Stimulated activated CD4-positive, alpha-beta T cell treated with anti-CD3 and anti-CD28 coated beads, Interleukin-12 subunit alpha, Interleukin-12 subunit beta, amount 100 ng/mL, for 24 hours (primary cell): Measurements from ENCODE around the gene TMIE.

ENCODE experiments used
- DNase-seq, 2 experiments: peaks; one replicate each; pipeline ENCODE4 v3.0.0-alpha.2; 2020; ENCODE audit warnings: low read depth in 2 of 2

TMIE gene

GRCh38 chr3:46669191-46669999 lies 31.8 kb upstream of the TMIE start:
- DNase-seq, result no peak

DNA sequence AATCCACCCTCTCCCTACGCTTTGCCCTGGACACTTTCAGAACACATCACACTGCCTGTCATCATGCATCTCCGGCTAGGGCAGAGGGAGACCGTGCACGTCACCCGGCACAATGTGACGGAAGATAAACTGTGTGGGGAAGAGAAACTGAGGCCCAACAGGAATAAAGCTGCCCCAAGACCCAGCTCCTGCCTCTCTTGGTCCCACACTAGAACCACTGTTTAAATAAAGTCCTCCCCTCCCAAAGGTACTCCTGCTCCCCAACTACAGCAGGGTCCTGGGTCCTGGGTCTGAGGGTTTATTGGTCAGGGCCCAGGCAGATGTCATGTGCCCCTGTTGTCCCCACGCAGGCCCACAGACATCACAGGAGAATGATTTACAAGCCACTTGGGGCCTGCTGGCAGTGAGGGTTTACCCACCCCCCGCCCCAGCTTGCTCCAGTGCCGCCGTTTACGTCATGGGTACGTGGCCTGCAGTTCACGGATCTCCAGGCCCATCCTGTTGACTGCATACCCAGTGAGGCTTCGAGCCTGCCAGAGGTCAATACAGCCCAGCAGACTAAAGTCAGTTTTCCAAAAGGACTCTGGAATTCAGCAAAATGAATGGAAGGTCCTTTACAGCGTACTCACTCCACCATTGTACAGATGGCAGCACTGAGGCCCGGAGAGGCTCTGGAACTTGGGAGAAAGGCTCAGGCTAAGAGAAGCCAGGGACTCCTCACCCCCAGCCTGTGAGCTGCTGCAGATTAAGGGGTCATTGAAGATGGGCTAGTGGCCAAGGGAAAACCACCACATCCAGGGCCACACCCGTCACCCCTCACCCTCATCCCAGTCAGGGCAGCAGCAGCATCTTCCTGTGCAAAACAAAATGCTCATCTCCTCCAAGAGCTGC lies 30.9 kb upstream of the TMIE start:
- no peak for DNase-seq

DNA sequence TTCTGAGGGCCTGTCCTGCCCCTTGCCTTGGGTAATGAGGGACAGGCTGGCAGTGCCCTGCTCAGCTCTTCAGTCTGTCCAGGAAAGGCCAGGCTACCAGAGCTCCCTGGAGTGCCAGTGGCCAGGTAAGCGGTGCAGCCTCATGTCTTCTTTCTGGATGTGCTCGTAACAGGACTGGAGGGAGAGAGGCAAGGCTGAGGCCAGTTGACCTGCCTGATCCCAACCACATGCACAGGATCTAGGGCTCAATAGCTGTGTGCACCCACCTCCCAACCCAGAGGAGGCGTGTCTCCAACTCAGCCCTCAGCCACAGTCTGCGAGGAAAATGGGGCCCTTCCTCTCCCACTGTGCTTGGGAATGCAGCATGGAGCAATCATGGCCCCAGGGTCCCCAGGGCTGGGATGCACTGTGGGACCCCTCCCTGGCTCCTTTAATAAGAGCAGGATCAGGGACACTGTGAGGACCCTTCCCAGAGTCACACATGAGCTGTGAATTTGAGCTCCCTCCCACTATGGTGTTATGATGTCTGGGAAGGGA lies 30.2 kb upstream of the TMIE start:
- no peak for DNase-seq

DNA sequence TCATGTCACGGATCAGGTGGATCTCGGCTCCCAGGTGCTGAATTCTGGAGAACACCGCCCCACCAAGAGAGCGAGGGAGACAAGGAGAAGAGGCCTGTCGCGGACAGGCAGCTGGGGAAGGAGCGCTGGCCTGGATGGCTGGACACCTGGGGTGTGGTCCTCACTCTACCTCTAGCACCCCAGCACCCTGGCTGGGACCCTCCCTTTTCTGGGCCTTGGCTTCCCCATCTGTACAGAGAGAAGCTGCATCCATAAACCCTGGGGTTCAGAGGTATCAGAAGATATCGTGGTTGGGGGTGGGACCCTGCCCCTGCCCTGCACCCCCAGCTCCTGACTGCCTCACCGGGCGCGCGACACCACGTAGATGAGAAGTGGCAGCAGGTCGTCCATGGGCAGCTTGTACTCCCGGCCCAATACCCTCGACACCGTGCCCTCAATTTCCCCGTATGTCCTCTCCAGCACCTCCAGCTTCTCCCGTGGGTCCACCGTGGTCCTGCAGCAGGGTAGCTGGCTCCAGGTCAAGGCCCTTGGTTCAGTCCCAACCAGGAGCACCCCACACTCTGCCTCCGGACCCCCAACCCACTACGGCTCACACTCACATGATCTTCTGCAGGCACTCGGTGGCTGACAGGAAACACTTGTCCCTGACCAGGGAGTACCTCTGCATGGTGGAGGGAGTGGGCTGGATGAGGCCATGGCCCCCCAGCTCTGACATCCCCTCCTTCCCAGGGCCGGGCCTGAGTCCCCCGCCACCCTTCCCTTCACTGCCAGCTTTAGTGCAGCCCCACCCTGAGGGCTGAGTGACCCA lies 29.4 kb upstream of the TMIE start:
- no peak for DNase-seq

GRCh38 chr3:46672349-46672695 lies 28.9 kb upstream of the TMIE start:
- DNase-seq, result no peak

DNA sequence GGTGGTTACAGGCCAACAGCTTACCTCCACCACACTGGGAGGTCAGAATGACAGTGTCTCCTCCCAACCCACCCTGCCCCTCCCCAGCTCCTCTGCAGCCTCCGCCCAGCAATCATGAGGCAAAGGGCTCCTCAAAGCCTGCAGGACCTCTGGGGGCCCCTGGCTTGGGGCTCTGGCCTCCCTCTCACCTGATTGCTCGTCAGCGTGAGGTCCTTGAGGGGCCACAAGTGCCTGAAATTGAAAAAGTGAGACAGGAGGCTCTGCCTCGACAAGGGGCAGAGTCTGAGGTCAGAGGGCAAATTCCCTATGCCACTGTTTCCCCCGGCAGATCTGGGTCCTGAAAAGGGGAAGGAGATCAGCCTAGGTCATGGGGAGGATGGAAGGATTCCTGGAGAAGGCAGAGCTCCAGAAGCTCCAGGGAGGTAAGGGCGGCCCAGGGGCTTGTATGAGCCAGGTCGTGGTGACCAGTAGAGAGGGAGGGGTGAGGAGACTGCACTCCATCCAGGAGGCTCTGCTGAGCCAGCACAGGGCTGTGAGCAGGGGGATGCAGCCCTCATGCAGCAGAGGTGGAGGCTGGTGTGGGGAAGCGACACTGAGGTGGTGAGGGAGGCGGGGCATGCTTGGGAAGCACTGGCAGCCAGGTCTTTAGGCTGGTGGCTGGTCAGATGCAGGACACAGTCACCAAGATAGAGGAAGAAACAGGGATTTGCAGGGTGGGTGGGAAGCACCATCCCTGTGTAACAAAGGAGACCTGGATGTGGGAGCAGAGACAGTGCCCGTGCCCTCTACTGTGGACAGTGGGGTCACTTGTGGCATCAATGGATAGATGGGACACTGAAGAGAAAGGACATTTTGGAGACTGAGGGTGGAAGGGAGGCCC lies 27.8 kb upstream of the TMIE start:
- no peak for DNase-seq

DNA sequence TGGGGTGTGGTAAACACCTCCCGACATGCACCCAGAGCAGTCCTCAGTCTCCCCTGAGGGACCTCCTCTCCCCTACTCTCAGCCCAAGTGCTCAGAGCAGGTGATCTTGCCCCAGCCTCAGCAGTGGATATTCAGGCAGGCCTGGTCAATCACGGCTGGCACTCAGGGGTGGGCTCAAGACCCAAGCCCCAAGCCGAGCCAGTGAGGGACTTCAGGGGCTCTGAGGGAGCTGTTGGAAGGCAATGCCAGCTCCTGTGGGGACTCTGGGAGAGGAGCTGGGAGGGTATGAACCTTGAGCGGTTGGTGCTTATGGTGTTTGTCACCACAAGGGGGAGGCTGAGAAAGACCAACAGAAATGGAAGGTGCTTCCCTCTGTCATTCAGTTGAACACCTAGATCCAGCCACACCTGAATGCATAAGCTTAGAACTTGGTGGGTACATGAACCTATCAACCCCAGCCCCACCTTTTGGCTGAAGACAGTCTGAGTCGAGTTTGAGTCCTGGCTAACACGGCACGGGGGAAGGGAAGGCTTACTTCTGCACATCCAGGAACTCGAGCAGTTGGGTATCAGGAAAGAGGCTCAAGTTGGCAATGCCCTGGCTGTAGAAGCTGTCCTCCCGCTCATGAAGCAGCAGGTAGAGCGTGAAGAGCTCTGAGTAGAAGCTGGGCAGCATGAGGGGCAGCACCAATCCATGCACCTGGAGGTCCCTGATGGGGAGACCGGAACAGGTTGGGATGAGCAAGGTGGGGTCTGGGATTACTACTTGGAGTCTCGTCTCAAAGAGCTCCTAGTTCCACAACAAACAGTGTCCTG lies 27.0 kb upstream of the TMIE start:
- no peak for DNase-seq

GRCh38 chr3:46675426-46675825 lies 25.8 kb upstream of the TMIE start:
- no peak for DNase-seq

GRCh38 chr3:46675843-46676567 lies 25.2 kb upstream of the TMIE start:
- DNase-seq, result no peak

GRCh38 chr3:46676601-46677410 lies 24.4 kb upstream of the TMIE start:
- DNase-seq, result no peak

- DNase-seq, result no peak
Observed at GRCh38 chr3:46677411-46677726, 23.8 kb upstream of the TMIE start.

DNA sequence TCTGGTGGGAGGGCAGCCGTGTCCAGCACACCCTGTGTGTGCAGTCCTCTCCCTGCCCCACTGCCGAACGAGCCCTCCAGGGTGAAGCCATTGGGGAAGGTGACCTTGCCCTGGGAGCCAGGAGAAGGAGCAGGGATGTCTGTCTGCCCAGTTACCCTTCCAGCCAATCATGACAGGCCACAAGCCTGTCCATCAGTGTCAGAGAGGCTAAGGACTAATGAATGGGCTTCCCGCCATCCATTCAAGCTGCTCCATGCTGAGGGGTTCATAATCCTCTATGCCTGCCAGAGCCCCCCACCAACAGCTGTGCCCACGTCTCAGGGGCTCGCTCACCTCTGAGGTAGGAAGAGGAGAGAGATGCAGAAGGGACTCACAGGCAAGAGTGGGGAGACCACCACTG lies 22.9 kb upstream of the TMIE start:
- no peak for DNase-seq

DNA sequence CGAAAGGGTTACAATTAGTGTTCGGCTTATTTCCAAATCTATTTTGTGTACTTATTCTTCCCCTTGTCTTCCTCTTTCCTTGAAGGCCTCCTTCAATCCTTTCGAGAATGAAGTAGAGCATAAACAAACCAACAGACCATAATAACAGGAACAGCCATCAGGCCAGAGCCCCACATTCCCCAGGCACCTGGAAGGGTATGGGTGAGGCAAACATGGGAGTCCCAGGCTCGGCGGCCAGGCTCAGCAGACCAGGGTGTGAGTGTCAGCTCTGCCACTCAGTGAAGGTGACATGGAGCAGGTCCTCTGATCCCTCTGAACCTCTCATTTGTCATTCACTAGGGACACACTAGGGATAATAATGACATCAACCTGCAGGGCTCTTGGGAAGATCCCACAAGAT lies 21.5 kb upstream of the TMIE start:
- no peak for DNase-seq

- no peak for DNase-seq
Observed at GRCh38 chr3:46680298-46680826, 20.8 kb upstream of the TMIE start.

GRCh38 chr3:46681387-46681786 lies 19.8 kb upstream of the TMIE start:
- DNase-seq, result no peak

- DNase-seq, result no peak
Observed at GRCh38 chr3:46681856-46682540, 19.2 kb upstream of the TMIE start.

DNA sequence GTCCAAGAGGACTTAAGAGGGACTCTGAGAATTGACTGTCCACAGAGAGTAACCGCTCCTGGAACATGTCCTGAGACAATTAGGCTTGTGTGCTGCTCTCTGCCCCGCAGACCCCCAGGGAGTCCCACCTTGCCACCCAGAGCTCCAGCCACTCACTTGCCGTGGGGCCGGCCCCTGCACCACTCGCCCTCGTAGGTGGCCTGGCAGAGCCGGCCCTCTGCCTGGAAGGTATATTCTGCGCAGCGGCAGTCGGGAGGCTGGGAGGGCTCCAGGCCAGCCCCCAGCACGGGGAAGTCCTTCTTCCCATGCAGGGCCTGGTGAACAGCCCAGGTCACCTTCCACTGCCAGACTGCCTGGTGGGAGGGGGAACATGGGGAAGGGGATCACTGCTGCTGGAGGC lies 18.2 kb upstream of the TMIE start:
- no peak for DNase-seq

- DNase-seq, result no peak
Observed at GRCh38 chr3:46684891-46685290, 16.3 kb upstream of the TMIE start.
